Activated CD4-positive, CD25-positive, alpha-beta regulatory T cell treated with anti-CD3 and anti-CD28 coated beads, Interleukin-2, amount 50 U/mL, for 24 hours (primary cell): ENCODE data around the gene UHRF2.
"Not testable (repeated sequence)": the region's sequence is repeated elsewhere in the genome, so short reads cannot be mapped to it uniquely, and the experiment has no call there.

ENCODE experiments used
- ATAC-seq, 2 donors: fragments of 150-1000 bp; cut with Tn5 transposase; one replicate each; pipeline ENCODE4 v1.10.0; 2021; ENCODE audit warnings: mild to moderate bottlenecking in 1 of 2, moderate library complexity in 1 of 2

UHRF2 gene, protein sequence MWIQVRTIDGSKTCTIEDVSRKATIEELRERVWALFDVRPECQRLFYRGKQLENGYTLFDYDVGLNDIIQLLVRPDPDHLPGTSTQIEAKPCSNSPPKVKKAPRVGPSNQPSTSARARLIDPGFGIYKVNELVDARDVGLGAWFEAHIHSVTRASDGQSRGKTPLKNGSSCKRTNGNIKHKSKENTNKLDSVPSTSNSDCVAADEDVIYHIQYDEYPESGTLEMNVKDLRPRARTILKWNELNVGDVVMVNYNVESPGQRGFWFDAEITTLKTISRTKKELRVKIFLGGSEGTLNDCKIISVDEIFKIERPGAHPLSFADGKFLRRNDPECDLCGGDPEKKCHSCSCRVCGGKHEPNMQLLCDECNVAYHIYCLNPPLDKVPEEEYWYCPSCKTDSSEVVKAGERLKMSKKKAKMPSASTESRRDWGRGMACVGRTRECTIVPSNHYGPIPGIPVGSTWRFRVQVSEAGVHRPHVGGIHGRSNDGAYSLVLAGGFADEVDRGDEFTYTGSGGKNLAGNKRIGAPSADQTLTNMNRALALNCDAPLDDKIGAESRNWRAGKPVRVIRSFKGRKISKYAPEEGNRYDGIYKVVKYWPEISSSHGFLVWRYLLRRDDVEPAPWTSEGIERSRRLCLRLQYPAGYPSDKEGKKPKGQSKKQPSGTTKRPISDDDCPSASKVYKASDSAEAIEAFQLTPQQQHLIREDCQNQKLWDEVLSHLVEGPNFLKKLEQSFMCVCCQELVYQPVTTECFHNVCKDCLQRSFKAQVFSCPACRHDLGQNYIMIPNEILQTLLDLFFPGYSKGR

GRCh38 chr9:6412487-6413364 lies at the start of gene UHRF2:
TSS of gene UHRF2 (plus strand) at chr9:6413199. CDS start at chr9:6413491, 292 bp downstream.
- peak; percentile 85 to 88 for ATAC-seq

- no peak for ATAC-seq
Observed at GRCh38 chr9:6367128-6367890, 45.7 kb upstream of the UHRF2 start.

GRCh38 chr9:6368831-6369230 lies 44.2 kb upstream of the UHRF2 start:
- no peak for ATAC-seq

DNA sequence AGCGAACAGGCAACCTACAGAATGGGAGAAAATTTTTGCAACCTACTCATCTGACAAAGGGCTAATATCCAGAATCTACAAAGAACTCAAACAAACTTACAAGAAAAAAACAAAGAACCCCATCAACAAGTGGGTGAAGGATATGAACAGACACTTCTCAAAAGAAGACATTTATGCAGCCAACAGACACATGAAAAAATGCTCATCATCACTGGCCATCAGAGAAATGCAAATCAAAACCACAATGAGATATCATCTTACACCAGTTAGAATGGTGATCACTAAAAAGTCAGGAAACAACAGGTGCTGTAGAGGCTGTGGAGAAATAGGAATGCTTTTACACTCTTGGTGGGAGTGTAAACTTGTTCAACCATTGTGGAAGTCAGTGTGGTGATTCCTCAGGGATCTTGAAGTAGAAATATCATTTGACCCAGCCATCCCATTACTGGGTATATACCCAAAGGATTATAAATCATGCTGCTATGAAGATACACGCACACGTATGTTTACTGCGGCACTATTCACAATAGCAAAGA lies 31.5 kb upstream of the UHRF2 start:
- ATAC-seq, result not testable (repeated sequence)

GRCh38 chr9:6382681-6383080 lies 30.3 kb upstream of the UHRF2 start:
- ATAC-seq, result no peak

GRCh38 chr9:6383551-6384225 lies 29.3 kb upstream of the UHRF2 start:
- no peak for ATAC-seq

GRCh38 chr9:6384732-6385131 lies 28.3 kb upstream of the UHRF2 start:
- ATAC-seq, result no peak

DNA sequence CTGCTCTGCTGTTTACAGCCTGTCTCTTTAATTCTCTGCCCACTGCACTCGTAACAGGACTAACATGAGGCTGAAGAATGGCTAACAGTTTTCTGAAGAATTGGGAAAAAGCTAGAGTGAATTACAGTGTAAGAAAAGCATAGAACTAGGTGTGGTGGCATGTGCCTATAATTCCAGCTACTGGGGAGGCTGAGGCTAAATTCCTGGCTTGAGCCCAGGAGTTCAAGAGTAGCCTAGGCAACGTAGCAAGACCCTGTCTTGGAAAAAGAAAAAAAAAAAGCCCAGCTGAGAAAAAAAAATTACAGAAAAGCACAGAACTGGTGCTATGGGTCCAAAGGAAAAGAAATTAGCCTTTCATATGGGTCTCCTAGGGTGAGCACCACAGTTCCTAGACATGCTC lies 13.9 kb upstream of the UHRF2 start:
- no peak for ATAC-seq

DNA sequence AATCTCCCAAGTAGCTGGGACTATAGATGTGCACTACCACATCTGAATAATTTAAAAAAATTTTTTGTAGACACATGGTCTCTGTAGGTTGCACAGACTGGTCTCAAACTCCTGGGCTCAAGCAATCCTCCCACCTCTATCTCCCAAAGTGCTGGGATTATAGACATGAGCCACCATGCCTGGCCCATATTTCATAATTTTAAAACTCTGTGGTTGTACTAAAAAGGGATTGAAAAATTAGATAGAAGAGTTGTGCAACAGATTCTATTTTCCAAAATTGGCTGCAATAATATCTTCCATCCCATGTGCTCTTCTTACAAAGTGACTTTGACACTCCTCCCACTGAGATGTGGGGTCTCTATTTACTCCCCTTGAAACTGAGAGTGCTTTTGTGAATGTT lies 7.6 kb upstream of the UHRF2 start:
- no peak for ATAC-seq

DNA sequence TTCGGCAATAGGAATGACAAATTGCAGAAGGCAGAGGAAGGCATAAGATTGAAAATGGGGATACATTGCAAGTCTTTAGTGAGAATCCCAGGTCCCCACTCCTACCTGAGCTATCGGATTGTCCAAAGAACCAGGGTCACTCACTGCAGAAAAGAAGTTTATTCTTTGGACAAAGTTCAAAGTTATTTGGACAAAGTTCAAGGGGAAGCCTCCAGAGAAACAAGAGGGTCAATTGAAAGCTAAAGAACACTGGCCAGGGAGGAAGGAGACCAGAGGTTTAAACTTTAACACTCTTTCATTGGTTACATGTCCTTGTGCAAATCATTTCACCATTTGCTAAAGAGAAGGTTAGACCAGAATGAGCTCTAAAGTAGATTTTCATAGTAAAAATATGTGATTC lies 5.2 kb upstream of the UHRF2 start:
- ATAC-seq, result no peak

GRCh38 chr9:6408320-6408719 lies 4.7 kb upstream of the UHRF2 start:
- no peak for ATAC-seq

DNA sequence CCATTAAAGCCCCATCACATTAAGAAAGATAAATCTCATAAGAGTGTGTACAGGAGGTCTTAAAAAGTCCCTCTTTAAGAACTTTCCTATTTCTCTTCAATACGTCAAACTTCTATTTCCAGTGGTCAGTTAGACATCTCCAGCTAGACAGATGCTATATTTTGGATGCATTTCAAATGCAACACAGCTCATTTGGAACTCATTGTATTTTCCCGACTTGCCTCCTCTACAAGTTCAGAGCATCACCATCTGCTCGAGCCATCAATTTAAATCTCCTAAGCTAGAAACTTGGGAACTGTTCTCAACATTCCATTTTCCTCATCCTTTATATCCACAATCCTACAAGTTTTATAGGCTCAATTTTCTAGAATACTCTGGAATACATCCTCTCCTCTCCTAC lies 3.2 kb upstream of the UHRF2 start:
- ATAC-seq, result no peak

DNA sequence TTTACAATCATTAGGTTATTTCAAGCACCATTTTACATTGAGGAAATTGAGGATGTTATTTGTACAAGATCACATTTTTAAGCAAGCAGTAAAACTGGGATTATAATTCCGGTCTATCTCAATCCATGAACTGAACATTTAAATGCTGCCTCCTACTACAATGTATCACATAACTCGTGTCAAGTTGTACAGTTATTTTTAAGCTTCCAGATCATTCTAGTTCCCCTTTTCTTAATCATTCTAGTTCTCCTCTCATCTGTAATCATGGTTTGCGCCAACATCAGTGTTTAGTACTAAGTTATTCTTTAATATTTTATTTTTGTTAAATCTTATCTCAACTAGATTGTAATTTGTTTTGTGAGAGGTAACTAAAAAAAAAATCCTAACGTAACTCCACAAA lies 2.4 kb upstream of the UHRF2 start:
- ATAC-seq, result no peak

DNA sequence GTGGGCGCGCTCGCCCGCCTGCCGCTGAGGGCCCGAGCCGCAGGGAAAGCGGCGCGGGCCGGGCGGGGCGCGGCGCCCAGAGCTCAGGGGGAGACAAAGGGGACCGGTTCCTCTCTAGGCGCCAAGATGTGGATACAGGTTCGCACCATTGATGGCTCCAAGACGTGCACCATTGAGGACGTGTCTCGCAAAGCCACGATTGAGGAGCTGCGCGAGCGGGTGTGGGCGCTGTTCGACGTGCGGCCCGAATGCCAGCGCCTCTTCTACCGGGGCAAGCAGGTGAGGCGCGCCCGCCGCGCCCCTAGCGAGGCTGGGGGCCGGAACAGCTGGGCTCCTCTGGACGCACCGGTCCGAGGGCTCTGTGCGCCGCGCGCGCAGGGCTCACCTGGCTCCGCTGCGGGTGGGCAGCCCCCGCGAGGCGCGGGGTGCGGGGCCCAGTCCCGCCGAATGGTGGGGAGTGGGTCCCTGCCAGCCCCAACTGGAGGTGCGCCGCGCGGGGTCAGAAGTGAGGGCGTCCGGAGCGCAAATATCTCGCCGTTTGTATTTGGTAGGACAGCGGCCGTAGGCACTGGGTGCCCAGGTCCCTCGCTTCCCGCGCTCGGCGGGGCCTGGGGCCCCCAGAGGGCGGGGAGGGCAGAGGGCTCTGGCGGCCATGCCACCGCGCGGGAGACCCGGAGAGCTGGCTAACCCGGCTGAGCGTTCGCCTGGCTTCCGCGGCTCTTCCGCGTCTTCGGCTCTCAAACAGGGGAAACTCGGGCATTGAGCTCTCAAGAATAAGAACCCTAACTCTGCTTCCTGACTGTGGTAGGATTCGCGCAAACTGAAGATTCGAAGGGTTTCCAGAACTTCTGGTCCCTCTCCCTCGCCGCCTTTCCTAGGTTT lies 607 bp downstream of the UHRF2 start:
- ATAC-seq, result peak; percentile 12 to 14

GRCh38 chr9:6414247-6414641 lies 1.2 kb downstream of the UHRF2 start:
- no peak for ATAC-seq

GRCh38 chr9:6415266-6415665 lies 2.3 kb downstream of the UHRF2 start:
- no peak for ATAC-seq

GRCh38 chr9:6417186-6417585 lies 4.2 kb downstream of the UHRF2 start:
- no peak for ATAC-seq

GRCh38 chr9:6418764-6419163 lies 5.8 kb downstream of the UHRF2 start:
- ATAC-seq, result peak in 1 of 2 donors; percentile 9

- no peak for ATAC-seq
Observed at GRCh38 chr9:6424940-6425339, 11.9 kb downstream of the UHRF2 start.

DNA sequence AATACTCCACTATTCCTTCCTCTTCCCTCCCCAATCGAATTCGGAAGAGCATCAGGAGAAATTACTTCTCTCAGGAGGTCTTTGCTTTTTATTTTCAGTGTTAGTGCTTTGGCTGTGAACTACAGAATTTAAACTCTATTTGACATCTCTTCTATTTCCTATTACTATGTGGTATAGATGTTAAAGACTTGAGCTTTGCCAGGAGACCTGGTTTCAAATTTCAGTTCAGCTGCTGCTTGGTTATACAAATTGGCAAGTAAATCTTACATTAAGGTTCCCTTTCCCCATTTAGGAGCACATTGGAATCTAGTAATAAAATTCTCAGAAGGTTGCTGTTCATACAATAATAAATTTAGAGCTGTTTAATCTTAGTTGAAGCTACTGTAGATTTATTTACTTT lies 13.1 kb downstream of the UHRF2 start:
- ATAC-seq, result no peak
